Stomach (tissue), 9 donors: ENCODE data around the gene AAR2. TPM values are rescaled to one million over a fixed set of nuclear protein-coding genes. Genes with fewer than 3 reads are reported as not detected.

ENCODE experiments used
- DNase-seq, 2 donors: peaks; one replicate each; pipeline versions ENCODE4 v3.0.0 to v3.0.0-alpha.2; 2013 to 2019
- H3K27ac ChIP-seq, 5 donors: fragments of 200-600 bp in 4 of 5; sonication (generic) in 4 of 5; one replicate each; pipeline ENCODE4 v1.5.1; 2013 to 2019; ENCODE audit warnings: mild to moderate bottlenecking in 1 of 5, moderate library complexity in 1 of 5
- H3K27me3 ChIP-seq, 3 donors: fragments of 200-600 bp; sonication (generic); one replicate each; pipeline ENCODE4 v1.5.1; 2017 to 2019; ENCODE audit warnings: mixed run types in 1 of 3
- H3K36me3 ChIP-seq, 4 donors: fragments of 200-600 bp; sonication (generic); 1 replicate in 3 of 4; 2 replicates in 1 of 4; pipeline ENCODE4 v1.5.1; 2016 to 2019
- H3K4me1 ChIP-seq, 4 donors: fragments of 200-600 bp; sonication (generic); one replicate each; pipeline ENCODE4 v1.5.1; 2016 to 2019
- H3K4me3 ChIP-seq, 4 donors: fragments of 200-600 bp; sonication (generic) in 3 of 4; one replicate each; pipeline ENCODE4 v1.5.1; 2016 to 2019; ENCODE audit warnings: mild to moderate bottlenecking in 1 of 4
- H3K9me3 ChIP-seq, 4 donors: fragments of 200-600 bp; sonication (generic); one replicate each; pipeline ENCODE4 v1.5.1; 2016 to 2019
- EP300 ChIP-seq: sonication (generic); formaldehyde crosslinking; IDR thresholded peaks from one replicate; pipeline ENCODE4 v1.6.1; 2017; ENCODE audit warnings: antibody characterized with exemption
- POLR2A ChIP-seq, 4 donors: fragments of 450-650 bp; IDR thresholded peaks; one replicate each; pipeline ENCODE4 v1.6.1; 2016; ENCODE audit warnings: antibody characterized with exemption in 4 of 4, control low read depth in 2 of 4, mild to moderate bottlenecking in 1 of 4, moderate library complexity in 1 of 4
- POLR2AphosphoS5 ChIP-seq, 3 donors: sonication (generic); formaldehyde crosslinking; IDR thresholded peaks; one replicate each; pipeline ENCODE4 v1.6.1; 2016; ENCODE audit warnings: antibody characterized with exemption in 3 of 3
- WGBS, 5 donors: extraction: QIAGEN DNeasy Blood & Tissue Kit in 3 of 5; methylation state at CpG; one replicate each; pipeline versions ENCODE4 v1.1.5 to v1.1.7; 2013 to 2018; 5-methylcytosine and 5-hydroxymethylcytosine counted together
- intact Hi-C: fragments of 100-400 bp; cut with DNase I; formaldehyde crosslinking; loops from one replicate; pipeline ENCODE4 v1.15.1; 2023; ENCODE audit warnings: low total_unique reads
- polyA plus RNA-seq, 3 donors: library from polyadenylated mRNA; stranded (reverse); fragments of 200-250 nt; gene quantifications; one replicate each; pipeline ENCODE4 v1.2.3, GENCODE V29; 2013
- total RNA-seq, 5 donors: library from RNA; depleted of rRNA; stranded (reverse); fragments of >200 nt; gene quantifications; one replicate each; pipeline versions ENCODE4 v1.1.0 to v1.2.3, GENCODE V29; 2014 to 2016
- TF ChIP-seq, protein P1 (sequence below), 7 experiments: fragments of 450-650 bp in 4 of 7; fragments of 200-600 bp in 3 of 7; sonication (generic) in 3 of 7; IDR thresholded peaks; one replicate each; pipeline ENCODE4 v1.5.1; 2016 to 2019; ENCODE audit warnings: antibody characterized with exemption in 7 of 7, control low read depth in 2 of 7, mild to moderate bottlenecking in 1 of 7
- donor health status: healthy with polysubstance abuse.
- donor health status: Bipolar disorder and iron deficiency.
- donor health status: healthy.

AAR2 gene
- total and polyA plus RNA-seq, 8 donors = 4.7 to 75.6 (median 19.7) TPM

DNA sequence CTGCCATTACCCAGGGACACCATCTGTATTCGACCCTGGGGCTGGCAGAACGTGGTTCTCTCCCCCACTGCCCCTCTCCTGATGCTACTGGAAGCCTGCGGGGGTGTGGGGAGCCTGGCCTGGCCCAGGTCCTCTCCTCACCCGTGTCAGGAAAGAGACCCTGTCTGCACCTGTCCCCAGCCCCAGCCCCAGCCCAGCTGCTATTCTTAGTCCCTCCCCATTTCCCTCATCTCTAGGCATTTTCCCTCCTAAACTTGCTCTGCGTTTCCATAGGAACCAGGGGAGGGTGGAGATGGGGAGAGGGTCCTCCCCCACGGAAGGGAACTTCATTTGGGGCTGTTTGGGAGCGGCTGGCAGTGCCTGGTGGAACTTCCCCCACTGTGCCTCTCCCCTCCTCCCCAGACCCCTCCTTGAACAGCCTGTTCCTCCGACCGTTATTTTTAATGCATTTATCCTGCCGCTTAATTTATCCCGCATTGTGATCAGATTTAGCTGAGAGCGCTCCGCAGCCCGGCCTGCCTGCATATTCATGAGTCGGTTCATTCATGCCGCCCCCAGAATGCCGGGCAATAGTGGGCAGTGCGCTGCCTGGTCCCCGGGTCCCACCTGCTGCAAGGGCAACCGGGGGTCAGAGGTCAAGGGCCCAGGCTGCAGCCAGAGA, 38.0 kb downstream of the AAR2 start:
- H3K27ac ChIP-seq = no peak overlapping the region
- 49 to 53% (median 50%) methylated on average over 17 to 20 of the region's 20 CpGs for WGBS, 5 donors
- H3K4me3 ChIP-seq = no peak overlapping the region
- intact Hi-C loops = no loop called here
- no peaks in the 10 kb centered on the region for H3K4me1 ChIP-seq
- DNase-seq = no peak
- H3K36me3 ChIP-seq = no peaks in the 10 kb centered on the region
- peaks cover 8 to 53% (median 23%) of the 10 kb centered on the region in 3 donors for H3K27me3 ChIP-seq
- TF ChIP-seq, protein P1, sequence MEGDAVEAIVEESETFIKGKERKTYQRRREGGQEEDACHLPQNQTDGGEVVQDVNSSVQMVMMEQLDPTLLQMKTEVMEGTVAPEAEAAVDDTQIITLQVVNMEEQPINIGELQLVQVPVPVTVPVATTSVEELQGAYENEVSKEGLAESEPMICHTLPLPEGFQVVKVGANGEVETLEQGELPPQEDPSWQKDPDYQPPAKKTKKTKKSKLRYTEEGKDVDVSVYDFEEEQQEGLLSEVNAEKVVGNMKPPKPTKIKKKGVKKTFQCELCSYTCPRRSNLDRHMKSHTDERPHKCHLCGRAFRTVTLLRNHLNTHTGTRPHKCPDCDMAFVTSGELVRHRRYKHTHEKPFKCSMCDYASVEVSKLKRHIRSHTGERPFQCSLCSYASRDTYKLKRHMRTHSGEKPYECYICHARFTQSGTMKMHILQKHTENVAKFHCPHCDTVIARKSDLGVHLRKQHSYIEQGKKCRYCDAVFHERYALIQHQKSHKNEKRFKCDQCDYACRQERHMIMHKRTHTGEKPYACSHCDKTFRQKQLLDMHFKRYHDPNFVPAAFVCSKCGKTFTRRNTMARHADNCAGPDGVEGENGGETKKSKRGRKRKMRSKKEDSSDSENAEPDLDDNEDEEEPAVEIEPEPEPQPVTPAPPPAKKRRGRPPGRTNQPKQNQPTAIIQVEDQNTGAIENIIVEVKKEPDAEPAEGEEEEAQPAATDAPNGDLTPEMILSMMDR (IDR thresholded peaks at IDR 0.05) = no peak
- TF ChIP-seq POLR2A (IDR thresholded peaks at IDR 0.05) (no peak), POLR2AphosphoS5 (IDR thresholded peaks at IDR 0.05) (no peak), EP300 (no peak)
- peaks cover 0 to under 1% (median 0%) of the 10 kb centered on the region in 4 donors for H3K9me3 ChIP-seq

DNA sequence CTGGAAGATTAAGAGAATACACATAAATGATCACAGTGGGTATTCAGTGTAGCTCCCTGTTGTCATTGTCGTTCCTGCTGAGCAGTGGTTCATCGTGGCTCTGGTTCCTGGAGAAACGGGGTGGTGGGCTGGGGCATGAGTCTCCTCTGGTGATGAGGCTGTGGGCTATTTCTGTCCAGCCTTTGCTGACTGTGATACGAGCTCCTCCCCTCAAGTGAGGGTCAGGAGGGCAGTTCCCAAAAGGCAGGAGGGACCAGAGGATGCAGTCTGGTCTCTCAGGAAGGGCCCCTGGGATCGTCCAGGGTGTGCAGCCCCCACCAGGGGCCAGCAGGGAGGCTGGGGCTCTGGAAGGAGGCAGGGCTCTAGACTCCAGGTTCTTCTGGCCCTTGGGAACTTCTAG, 38.7 kb downstream of the AAR2 start:
- 54 to 60% (median 57%) methylated on average over 5 of the region's 5 CpGs for WGBS, 5 donors
- intact Hi-C loops = no loop called here
- Histone ChIP-seq H3K27ac (no peak overlapping the region), H3K36me3 (no peaks in the 10 kb centered on the region), H3K4me1 (no peaks in the 10 kb centered on the region), H3K27me3 (peaks cover 8 to 60% (median 29%) of the 10 kb centered on the region in 3 donors), H3K4me3 (no peak overlapping the region), H3K9me3 (peaks cover 0 to 7% (median 0%) of the 10 kb centered on the region in 4 donors)
- DNase-seq = no peak
- TF ChIP-seq EP300 (no peak), POLR2AphosphoS5 (IDR thresholded peaks at IDR 0.05) (no peak), POLR2A (IDR thresholded peaks at IDR 0.05) (no peak)
- TF ChIP-seq, protein P1 (IDR thresholded peaks at IDR 0.05) = no peak

GRCh38 chr20:36275441-36276189, 39.3 kb downstream of the AAR2 start:
- 72 to 82% (median 78%) methylated on average over 12 of the region's 12 CpGs for WGBS, 5 donors
- TF ChIP-seq, protein P1 (IDR thresholded peaks at IDR 0.05) = no peak
- no peak for TF ChIP-seq POLR2AphosphoS5 (IDR thresholded peaks at IDR 0.05)
- intact Hi-C loops = no loop called here
- H3K4me3 ChIP-seq = no peak overlapping the region
- H3K27me3 ChIP-seq = peaks cover 8 to 65% (median 29%) of the 10 kb centered on the region in 3 donors
- no peaks in the 10 kb centered on the region for H3K4me1 ChIP-seq
- no peaks in the 10 kb centered on the region for H3K36me3 ChIP-seq
- peaks cover 0 to 7% (median 0%) of the 10 kb centered on the region in 4 donors for H3K9me3 ChIP-seq
- peak in 1 of 2 donors; percentile 18 for DNase-seq
- H3K27ac ChIP-seq = no peak overlapping the region

DNA sequence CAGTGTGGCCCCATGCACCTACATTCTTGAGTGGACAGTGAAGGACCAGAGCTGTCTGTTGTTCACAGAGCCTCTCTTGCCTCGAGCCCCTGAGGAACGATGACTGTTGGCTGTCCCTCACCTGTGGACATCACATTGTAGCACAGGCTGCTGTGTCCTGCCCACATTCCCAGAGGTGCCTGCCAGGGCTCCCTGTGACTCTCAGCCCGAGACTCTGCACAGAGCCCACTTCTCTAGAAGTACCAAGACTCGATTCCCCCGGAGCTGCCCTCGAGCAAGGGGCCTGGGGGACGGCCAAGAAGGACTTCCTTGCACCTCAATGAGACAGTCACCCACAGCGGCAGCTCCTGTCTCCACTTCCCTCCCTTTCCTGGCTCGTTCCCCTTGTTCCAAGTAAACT, 41.3 kb downstream of the AAR2 start:
- TF ChIP-seq POLR2A (IDR thresholded peaks at IDR 0.05) = no peak
- Histone ChIP-seq H3K27me3 (peaks cover 8 to 64% (median 28%) of the 10 kb centered on the region in 3 donors), H3K9me3 (peaks cover 0 to 7% (median 0%) of the 10 kb centered on the region in 4 donors), H3K36me3 (no peaks in the 10 kb centered on the region), H3K4me1 (no peaks in the 10 kb centered on the region), H3K27ac (no peak overlapping the region), H3K4me3 (no peak overlapping the region)
- no peak for DNase-seq
- 62 to 75% (median 68%) methylated on average over 9 of the region's 9 CpGs for WGBS, 5 donors
- intact Hi-C loops = no loop called here
